GM12872 (cell line): ENCODE data around the gene SERPINE2.

Experiments
- TF ChIP-seq, protein P1 (sequence below): IDR thresholded peaks from 3 replicates; pipeline ENCODE4 v1.5.1; 2011; ENCODE audit warnings: low read depth, mild to moderate bottlenecking, low read length, moderate library complexity; ENCODE audit not compliant: insufficient read depth

The SERPINE2 gene

GRCh38 chr2:224060783-224061482 lies 21.8 kb upstream of the SERPINE2 start:
- TF ChIP-seq, protein P1, sequence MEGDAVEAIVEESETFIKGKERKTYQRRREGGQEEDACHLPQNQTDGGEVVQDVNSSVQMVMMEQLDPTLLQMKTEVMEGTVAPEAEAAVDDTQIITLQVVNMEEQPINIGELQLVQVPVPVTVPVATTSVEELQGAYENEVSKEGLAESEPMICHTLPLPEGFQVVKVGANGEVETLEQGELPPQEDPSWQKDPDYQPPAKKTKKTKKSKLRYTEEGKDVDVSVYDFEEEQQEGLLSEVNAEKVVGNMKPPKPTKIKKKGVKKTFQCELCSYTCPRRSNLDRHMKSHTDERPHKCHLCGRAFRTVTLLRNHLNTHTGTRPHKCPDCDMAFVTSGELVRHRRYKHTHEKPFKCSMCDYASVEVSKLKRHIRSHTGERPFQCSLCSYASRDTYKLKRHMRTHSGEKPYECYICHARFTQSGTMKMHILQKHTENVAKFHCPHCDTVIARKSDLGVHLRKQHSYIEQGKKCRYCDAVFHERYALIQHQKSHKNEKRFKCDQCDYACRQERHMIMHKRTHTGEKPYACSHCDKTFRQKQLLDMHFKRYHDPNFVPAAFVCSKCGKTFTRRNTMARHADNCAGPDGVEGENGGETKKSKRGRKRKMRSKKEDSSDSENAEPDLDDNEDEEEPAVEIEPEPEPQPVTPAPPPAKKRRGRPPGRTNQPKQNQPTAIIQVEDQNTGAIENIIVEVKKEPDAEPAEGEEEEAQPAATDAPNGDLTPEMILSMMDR, result no peak

DNA sequence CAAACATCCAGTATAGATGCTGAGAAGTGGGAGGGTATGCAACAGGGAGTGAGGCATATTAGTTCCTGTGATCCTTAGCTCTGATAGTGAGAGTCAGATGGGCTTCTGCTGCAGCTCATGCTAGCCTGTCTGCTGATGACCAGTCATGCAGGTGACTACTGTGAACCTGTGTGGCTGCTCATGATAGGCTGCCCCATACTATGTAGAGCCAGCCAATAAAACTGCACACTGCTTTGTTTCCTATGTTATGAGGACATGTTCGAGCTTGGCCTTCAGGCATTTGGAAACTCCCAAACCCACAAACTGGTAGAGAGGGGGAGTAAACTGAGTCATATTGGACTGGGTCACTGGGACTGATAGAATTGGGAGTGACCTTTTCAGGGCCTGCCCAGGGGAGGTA lies 20.1 kb upstream of the SERPINE2 start:
- TF ChIP-seq, protein P1, result no peak

DNA sequence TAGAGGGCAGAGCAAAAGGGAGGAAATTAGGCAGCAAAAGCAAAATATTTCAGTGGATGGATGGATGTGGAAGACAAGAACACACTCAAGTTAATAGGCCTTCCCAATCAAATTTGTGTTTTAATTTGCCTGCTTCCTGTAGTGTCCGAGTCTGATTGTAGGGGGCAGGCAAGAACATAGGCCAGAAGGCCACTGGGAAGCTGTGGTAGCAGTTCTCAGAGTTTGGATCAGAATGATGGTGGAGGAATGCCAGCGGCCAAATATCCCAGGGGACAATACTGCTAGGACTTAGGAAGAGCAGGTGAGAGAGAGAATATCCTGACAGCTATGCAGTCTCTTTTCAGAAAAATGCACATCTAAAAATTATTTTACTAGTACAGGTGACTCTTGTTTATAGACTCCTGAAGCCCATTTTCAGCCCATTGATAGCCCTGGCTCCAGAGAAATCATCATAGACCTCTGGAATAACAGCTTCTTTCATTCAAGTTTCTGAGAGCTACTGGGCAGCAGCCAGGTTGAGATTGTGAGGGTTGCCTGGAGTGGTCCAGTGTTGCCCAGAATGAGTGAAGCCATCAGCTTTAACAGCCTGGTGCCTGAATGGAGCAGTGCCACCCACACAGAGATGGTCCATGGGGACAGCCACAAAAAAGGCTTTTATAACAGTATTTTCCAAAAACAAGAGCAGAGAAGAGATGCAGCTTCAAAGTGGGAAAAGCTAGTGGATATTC lies 19.1 kb upstream of the SERPINE2 start:
- TF ChIP-seq, protein P1, result no peak

DNA sequence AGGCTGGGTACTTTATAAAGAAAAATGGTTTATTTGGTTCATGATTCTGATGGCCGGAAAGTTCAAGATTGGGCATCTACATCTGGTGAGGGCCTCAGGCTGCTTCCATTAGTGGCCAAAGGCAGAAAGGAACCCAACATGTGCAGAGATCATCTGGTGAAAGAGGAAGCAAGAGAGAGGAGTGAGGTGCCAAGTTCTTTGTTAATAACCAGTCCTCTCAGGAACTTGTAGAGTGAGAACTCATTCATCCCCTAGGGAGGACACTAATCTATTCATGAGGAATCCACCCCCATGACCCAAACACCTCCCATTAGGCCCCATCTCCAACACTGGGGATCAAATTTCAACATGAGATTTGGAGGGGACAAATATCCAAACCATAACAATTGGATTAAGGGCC lies 17.8 kb upstream of the SERPINE2 start:
- TF ChIP-seq, protein P1, result no peak

GRCh38 chr2:224055101-224055500 lies 16.0 kb upstream of the SERPINE2 start:
- TF ChIP-seq, protein P1, result no peak

DNA sequence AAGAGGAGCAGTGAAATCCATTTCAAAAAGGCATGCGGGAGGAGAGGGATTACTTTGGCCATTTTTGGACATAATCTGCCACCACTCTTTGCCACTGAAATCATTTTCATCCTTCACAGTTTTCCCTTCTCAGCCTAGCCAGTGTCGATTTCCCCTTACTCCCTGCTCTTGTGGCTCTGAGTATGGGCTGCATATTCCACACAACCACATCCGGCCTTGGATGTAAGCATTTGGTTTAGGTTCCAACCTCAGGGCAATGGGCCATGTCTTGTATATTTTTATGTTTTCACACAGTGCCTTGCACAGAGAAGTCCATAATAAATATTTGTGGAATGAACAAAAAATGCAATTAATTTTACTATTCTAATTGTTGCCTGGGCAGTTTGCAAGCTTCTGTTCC lies 7.7 kb upstream of the SERPINE2 start:
- TF ChIP-seq, protein P1, result no peak

DNA sequence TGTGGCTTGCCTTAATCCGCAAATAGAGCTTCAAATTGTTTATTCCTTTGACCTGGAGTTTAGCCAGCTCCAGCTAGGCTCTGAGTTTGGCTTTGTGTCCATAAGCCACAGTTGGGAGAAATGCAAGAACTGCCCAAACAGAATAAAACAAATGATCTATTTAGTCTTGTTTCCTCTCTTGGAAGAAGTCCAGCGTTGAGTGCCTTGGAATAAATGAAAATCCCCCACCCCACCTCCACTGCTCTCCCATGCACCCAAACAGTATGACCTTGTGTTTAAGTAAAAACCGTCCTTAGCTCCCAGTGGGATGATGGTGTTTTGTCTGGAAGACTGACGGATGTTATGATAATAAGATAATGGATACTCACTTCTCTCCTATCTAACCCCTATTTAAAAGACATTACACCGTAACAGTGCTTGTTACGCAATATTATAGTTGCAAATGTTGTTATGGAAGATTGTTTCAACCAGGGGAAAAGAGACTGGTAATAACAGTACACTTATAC lies 3.2 kb upstream of the SERPINE2 start:
- TF ChIP-seq, protein P1, result no peak
